Skeletal muscle cell (primary cell): Measurements from ENCODE around the gene CABP7.

ENCODE experiments used
- DNase-seq: peaks from one replicate; pipeline ENCODE4 v3.0.0-alpha.2; 2010; ENCODE audit warnings: low read depth
- H3K4me3 ChIP-seq: 2 replicates; pipeline ENCODE4 v1.5.1; 2011; ENCODE audit warnings: low read depth, mild to moderate bottlenecking, control low read depth, low read length, moderate library complexity

The CABP7 gene

GRCh38 chr22:29718949-29719898 lies 579 bp upstream of the CABP7 start:
- DNase-seq: no peak
- H3K4me3 ChIP-seq: no peak overlapping the region

- H3K4me3 ChIP-seq: no peak overlapping the region
- DNase-seq: no peak
These were observed 1.1 kb downstream of the CABP7 start for GRCh38 chr22:29720811-29721323.

DNA sequence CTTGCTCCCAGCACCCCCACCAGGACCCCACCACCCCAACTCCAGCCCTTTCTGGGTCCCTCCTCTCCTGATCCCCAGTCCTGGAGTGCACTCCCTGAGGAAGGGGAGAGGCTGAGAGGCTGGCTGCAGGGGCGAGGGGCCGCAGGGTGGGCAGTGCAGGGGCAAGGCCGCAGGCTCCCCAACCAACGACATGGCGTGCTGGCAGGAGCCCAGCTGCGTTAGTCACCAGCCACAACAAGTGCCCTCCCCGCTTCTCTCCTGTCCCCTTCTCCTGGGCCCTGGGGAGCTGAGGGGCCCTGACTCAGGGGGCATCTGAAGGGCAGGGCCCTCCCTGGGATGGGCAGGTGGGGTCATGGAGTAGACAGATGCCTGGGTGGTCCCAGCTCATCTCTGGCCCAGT lies 2.3 kb downstream of the CABP7 start:
- H3K4me3 ChIP-seq: no peak overlapping the region
- DNase-seq: no peak

DNA sequence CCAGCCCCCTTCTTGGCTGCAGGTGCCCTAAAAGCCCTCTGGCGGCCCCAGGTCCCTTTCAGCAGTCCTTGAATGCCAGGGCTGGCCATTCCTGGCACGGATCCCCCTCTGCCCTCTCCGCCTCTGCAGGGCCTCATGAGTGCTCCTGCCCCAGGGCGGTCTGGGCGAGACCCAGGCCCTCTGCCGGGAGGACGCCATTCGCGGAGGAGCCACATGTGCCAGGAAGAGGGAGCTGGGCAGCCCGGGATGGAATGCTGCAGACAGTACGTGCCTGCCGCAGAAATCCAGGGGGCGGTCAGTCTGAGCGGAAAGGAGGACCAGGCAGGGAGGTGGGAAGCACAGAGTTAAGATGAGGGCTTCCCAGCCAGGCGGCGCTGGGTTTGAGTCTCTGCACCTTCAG lies 2.8 kb downstream of the CABP7 start:
- no peak overlapping the region for H3K4me3 ChIP-seq

DNA sequence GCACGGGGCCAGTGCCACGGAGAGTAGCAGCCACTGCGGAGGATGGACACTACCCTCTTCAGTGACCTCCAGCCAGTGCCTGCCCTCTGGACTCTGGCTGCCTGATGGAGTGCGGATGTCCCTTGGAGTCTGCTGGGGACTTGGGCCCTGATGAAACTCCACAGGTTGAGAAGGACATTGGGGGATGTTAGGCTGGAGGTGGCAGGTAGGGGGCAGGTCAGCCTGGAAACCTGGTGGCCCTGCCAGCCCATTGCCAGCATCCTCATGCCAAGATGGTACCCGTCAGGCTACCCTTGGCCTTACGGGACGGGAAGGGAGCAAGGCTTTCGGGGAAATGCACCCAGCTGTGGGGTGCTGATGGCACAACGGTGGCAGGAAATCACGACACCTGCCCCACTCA lies 4.0 kb downstream of the CABP7 start:
- DNase-seq: no peak

More for the DNA sequence above, 2.8 kb downstream of the CABP7 start:
- DNase-seq: no peak

GRCh38 chr22:29724843-29725242 lies 5.0 kb downstream of the CABP7 start:
- no peak overlapping the region for H3K4me3 ChIP-seq
- no peak for DNase-seq

More for the DNA sequence above, 4.0 kb downstream of the CABP7 start:
- no peak overlapping the region for H3K4me3 ChIP-seq

- no peak overlapping the region for H3K4me3 ChIP-seq
- DNase-seq: no peak
These were observed 6.3 kb downstream of the CABP7 start for GRCh38 chr22:29726106-29726505.

- DNase-seq: no peak
- no peak overlapping the region for H3K4me3 ChIP-seq
These were observed 6.8 kb downstream of the CABP7 start for GRCh38 chr22:29726512-29727130.

DNA sequence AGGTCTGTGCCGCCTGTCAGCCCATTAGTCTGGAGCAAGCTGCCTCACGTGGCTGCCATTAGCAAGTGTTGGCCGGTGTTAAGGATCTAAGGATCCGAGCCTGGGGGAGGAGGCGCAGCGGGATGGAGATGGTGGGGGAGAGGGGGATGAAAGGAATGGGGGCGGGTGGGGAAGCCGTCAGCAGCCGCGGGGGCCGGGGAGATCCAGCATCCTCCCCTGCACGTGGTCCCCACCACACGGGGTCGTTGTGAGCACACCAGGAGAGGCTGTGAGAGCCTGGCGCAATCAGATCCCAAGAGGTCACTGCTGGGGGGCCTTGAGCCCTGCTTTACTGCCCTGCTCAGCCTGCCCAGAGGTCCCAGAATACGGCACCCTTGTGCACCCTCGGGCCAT lies 7.3 kb downstream of the CABP7 start:
- no peak for DNase-seq
- H3K4me3 ChIP-seq: no peak overlapping the region

- DNase-seq: no peak
- H3K4me3 ChIP-seq: no peak overlapping the region
These were observed 9.4 kb downstream of the CABP7 start for GRCh38 chr22:29729161-29729560.

GRCh38 chr22:29731058-29731850 lies 11.5 kb downstream of the CABP7 start:
- no peak for DNase-seq
- no peak overlapping the region for H3K4me3 ChIP-seq

DNA sequence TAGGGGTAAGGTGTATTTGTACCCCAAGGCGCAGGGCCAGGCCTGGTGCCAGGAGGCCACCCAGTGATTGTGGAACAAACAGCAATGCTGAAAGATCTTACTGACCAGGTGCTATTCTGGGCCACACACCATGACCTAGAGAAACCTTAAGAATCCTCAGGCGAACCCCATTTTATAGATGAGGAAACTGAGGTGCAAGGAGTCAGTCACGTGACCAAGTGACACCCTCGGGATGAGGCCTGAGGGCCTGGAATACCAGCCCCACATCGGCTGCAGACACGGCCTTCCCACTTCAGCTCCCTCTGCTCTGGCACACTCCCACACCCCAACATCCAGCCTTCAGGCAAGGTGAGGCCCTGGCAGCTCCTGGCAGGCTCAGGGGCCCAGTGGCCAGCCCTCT lies 13.1 kb downstream of the CABP7 start:
- no peak for DNase-seq
- no peak overlapping the region for H3K4me3 ChIP-seq

DNA sequence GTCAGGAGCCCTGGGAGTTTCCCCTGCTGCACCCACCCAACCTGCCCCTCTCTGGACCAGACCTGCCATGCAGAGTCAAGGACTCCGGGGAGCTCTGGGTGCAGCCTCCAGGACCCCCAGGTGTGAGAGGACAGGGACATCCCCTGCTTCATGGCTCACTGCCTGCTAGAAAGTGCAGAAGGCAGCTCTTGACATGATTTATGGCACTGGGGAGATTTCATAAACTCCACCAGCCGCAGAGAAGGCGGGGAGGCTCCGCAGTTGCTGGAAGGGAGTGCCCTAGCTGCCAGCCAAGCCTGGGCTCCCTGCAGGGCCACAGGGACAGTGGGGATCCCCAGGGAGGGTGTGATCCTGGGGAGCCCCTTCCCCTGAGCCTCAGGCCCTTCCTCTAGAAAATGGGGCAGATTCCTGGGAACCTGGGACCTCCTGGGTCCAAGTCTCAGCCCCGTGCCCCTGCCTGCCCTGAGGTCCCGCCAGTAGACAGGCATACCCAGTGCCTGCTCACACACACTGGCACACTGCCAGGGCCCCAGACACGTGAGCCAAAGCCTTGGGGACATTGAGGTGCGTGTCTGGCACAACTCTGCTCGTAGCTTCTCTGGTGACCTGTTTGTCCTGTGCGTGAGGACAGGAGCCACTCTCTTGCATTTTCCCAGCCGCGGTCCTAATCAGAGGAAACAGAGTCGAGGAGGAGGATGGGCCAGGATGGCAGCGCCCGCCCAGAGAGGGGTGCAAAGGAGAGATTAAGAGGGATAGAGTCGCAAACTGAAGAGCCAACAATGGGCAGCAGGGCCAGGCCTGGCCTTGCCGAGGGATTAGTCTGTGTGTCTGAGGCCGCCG lies 13.8 kb downstream of the CABP7 start:
- H3K4me3 ChIP-seq: no peak overlapping the region
- no peak for DNase-seq

- H3K4me3 ChIP-seq: no peak overlapping the region
- no peak for DNase-seq
These were observed 14.6 kb downstream of the CABP7 start for GRCh38 chr22:29734406-29734805.

- DNase-seq: no peak
- H3K4me3 ChIP-seq: no peak overlapping the region
These were observed 15.0 kb downstream of the CABP7 start for GRCh38 chr22:29734838-29735237.

DNA sequence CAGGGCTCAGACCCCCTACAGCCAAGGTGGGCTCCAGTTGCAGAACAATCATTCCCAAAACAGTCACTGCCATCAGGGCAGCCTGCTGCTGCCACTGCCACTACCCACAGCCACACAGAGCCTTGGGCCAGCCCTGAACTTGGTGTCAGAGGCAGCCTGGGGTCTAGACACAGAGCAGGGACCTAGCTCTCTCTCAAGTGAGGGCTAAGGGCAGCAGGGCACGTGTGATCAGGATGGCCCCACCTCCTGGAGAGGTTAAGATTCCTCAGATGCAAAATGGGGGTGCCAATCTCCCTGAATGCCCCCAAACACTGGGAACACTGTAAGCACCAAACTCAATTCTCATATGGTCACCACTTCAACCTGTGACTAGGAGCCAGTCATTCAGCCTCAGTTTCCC lies 15.6 kb downstream of the CABP7 start:
- no peak for DNase-seq
- no peak overlapping the region for H3K4me3 ChIP-seq

- no peak for DNase-seq
- H3K4me3 ChIP-seq: no peak overlapping the region
These were observed 17.7 kb downstream of the CABP7 start for GRCh38 chr22:29737251-29738117.

DNA sequence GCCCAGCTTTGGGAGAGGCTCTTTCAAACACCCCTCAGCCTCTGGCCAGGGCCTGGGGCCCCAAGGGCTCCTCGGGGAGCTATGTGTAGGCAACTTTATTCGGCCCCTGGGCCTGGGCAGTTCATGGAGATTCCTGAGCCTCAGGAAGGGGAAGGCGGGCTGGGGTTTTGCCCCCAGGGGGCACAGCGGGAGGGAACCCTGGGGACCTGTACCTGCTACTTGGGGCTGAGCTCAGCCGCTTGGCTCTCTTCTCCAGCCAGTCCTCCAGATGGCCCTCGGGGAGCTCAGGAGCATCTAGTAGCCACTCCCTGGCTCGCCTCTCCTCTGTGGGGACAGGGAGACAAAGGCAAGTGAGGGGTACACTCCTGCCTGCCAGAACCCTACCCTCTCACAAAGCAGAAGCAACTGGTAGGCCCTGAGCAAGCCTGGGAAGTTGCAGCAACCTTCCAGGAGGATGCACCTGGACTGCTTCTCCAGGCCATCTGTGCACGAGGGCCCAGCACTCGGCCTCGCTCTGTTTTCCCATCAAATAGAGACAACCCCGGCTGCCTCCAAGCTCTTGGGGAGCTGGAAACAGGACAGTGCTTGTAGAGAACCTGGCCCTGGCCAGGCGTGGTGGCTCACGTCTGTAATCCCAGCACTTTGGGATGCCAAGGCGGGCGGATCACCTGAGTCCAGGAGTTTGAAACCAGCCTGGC lies 18.5 kb downstream of the CABP7 start:
- no peak overlapping the region for H3K4me3 ChIP-seq

More for the DNA sequence above, 18.5 kb downstream of the CABP7 start:
- DNase-seq: no peak
